Amniotic stem cell (primary cell): ENCODE measurements around the gene RPL10A.
"Not testable (repeated sequence)": the region's sequence is repeated elsewhere in the genome, so short reads cannot be mapped to it uniquely, and the experiment has no call there.

Experiments used
- DNase-seq: peaks from one replicate; lab custom pipeline; 2025; lab: John Stamatoyannopoulos, UW

RPL10A gene

DNA sequence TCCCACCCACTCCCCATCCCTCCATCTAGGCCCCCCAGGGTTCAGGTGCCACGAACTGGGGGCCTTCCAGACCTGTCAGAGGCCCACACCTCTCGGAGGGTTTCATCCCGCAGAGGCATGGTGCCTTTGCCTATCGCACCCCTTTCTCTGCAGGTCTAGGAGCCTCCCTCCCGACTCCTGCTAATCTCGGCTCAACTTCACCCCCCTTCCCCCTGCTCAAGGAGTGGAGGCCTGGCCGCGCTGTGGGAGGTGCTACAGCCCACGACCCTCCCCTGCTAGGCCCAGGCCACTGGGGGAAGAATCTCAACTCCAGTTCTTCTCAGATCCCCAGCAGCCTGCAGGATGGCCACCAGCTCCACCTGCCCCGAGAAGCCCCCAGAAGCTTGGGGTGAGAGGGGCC lies 44.5 kb downstream of the RPL10A start, which contains the start of gene TULP1:
Gene TULP1, minus strand, starts transcription at position 157 of the 400 bp plus-strand sequence. Its CDS starts 38 bp downstream, at position 119.
- no peak for DNase-seq

GRCh38 chr6:35514587-35514986 lies 46.4 kb downstream of the RPL10A start:
- no peak for DNase-seq

DNA sequence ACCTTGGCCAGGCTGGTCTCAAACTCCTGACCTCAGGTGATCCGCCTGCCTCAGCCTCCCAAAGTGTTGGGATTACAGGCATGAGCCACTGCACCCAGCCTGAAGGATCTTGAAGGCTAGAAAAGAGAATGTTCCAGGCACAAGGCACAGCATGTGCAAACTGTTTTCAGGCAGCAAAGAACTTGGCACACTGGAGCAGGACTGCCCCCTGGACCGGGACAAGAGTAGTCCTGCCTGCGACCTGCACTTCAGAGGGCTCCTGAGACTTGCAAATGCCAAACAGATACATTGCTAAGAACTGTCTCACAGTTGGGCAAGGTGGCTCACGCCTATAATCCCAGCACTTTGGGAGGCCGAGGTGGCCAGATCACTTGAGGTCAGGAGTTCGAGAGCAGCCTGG lies 47.7 kb downstream of the RPL10A start:
- DNase-seq, result not testable (repeated sequence)

GRCh38 chr6:35516712-35517111 lies 48.5 kb downstream of the RPL10A start:
- DNase-seq, result no peak

DNA sequence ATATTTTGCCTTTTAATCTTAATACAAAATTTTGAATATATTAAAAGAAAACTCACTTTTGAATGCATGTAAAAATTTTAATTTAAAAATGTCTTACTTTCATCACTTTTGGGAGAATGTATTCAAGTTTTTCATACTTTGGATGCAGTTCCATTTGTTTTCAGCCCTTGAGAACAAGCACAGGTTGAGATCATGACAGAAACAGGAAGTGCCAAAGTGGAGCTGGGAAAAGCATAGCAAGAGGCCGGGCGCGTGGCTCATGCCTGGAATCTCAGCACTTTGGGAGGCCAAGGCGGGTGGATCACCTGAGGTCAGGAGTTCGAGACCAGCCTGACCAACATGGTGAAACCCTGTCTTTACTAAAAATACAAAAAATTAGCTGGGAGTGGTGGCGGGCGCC lies 49.8 kb downstream of the RPL10A start:
- not testable (repeated sequence) for DNase-seq

DNA sequence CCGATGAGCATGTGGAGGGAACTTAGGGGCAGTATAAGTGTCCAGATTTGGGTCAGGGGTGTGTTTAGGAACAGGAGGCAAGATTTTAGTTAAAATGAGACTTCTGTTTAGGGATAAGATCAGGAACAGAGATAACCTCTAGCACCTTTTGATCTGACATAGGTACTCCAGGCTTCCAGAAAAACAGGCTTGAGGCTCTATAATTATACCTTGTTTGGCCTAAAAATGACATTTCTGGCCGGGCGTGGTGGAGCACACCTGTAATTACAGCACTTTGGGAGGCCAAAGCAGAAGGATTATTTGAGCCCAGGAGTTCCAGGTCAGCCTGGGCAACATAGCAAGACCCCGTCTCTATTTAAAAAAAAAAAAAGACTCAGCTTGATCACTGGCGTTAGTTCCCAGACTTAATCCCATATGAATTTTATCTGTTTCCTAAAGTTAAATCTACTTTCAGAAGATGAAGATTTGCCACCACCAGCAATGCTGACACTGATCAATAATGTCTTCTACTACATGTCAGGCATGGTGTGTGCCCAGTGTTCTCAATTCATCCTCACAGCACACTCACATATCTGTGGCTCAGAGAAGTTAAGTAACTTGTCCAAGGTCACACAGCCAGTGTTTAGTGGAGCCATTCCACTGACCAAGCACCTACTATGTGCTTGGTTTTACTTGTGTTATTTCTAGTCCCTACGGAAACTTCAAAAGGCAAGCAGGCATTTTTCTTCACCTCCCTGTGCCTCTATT lies 50.5 kb downstream of the RPL10A start:
- no peak for DNase-seq

DNA sequence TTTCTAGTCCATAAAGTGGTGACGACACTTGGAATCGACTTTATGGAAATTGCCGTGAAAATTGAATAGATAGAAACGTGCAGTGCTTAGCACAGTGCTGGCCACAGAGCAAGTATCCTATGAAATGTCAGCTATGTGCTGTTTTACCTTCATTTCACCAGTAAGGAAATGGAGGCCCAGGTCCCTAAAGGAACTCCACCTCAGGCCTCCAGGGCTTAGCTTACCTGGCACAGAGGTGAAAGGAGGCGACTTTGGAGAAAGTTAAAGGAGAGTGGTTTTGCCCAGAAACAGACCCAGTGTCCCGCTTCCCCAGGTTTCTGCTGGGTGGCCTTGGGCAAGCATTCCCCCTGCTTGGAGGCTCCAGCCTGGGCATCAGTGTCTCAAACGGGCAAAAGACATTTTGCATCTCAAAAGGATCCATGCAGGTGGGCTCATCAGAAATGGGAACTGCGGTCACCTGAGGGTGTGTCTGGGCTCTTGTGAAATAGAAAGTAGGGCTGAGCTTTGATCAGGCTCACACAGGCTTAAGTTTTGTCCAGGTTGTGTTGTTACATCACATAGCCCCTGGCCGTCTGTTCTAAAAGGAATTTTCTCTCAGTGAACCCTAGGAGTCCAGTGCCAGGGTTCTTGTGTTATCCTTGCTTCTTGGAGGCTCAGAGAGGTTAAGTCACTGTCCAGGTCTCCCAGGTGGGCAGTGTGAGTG lies 51.3 kb downstream of the RPL10A start:
- no peak for DNase-seq
